HepG2 (cell line): ENCODE data around the gene SLC1A4. TPM values are rescaled to one million over a fixed set of nuclear protein-coding genes. Genes with fewer than 3 reads are reported as not detected.
A peak's percentile ranks its signal among the peaks of the same experiment; 100 is the strongest.
"Not testable (repeated sequence)": the region's sequence is repeated elsewhere in the genome, so short reads cannot be mapped to it uniquely, and the experiment has no call there.

Source experiments
- ATAC-seq: fragments of 200-7000 bp; cut with Tn5 transposase; 3 replicates; pipeline ENCODE4 v1.9.1; 2020; ENCODE audit warnings: mild to moderate bottlenecking, moderate library complexity
- BruUV-seq: library from RNA; stranded (reverse); fragments of 400-500 nt; replicated peaks from 2 replicates; lab custom pipeline; 2021; lab: Mats Ljungman, UMichigan
- CTCF ChIA-PET: fragments of 300-600 bp; formaldehyde crosslinking; extraction: SDS; loops from one replicate; lab custom pipeline; 2021; ENCODE audit warnings: low total read pairs, inconsistent platforms, low intra/inter-chr PET ratio; lab: Yijun Ruan, JAX
- POLR2A ChIA-PET: fragments of 350-600 bp; sonication (Branson Sonifier 250); formaldehyde crosslinking; loops from one replicate; lab custom pipeline; 2020; ENCODE audit warnings: antibody characterized with exemption, inconsistent platforms; lab: Yijun Ruan, JAX
- DNase-seq: peaks from one replicate; pipeline ENCODE4 v3.0.0-alpha.2; 2015; ENCODE audit warnings: low spot score
- FAIRE-seq: peaks from 3 replicates; lab custom pipeline; 2011; peaks lifted over from hg19 to GRCh38; lab: Jason Lieb, UNC
- H2AFZ ChIP-seq: one replicate; pipeline ENCODE4 v1.6.1; 2011; ENCODE audit warnings: low read length, inconsistent platforms
- H3K27ac ChIP-seq: fragments of 300-600 bp; 3 replicates; pipeline ENCODE4 v1.8.0; 2011; ENCODE audit warnings: mixed run types, mild to moderate bottlenecking, mixed read lengths, low read length, inconsistent platforms; ENCODE audit not compliant: insufficient read depth; ENCODE audit errors: extremely low read length
- H3K27me3 ChIP-seq, 2 experiments: fragments of 200-600 bp in 1 of 2; 2 replicates in 1 of 2; 3 replicates in 1 of 2; pipeline versions ENCODE4 v1.6.0 to v1.8.0; 2011; ENCODE audit warnings: low read length in 2 of 2, mild to moderate bottlenecking in 2 of 2, moderate library complexity in 2 of 2, inconsistent platforms in 1 of 2; ENCODE audit not compliant: insufficient read depth in 2 of 2, control insufficient read depth in 1 of 2
- H3K36me3 ChIP-seq, 2 experiments: fragments of 200-600 bp in 1 of 2; replicated peaks in 1 of 2; 2 replicates in 1 of 2; 3 replicates in 1 of 2; pipeline versions ENCODE4 v1.5.1 to v1.8.0; 2011; ENCODE audit warnings: low read length in 2 of 2, inconsistent platforms in 1 of 2; ENCODE audit not compliant: insufficient read depth in 2 of 2, control insufficient read depth in 1 of 2
- H3K4me1 ChIP-seq: 2 replicates; pipeline ENCODE4 v1.5.1; 2012; ENCODE audit warnings: low read length, inconsistent platforms; ENCODE audit not compliant: insufficient read depth
- H3K4me2 ChIP-seq: 2 replicates; pipeline ENCODE4 v1.6.0; 2011; ENCODE audit warnings: low read depth, low read length, inconsistent platforms
- H3K4me3 ChIP-seq, 3 experiments: fragments of 200-600 bp in 1 of 3; sonication (generic), shearing (Covaris generic) in 1 of 3; replicated peaks in 1 of 3; 2 replicates each; pipeline ENCODE4 v1.5.1; 2011 to 2016; ENCODE audit warnings: low read length in 3 of 3, inconsistent platforms in 2 of 3, low read depth in 2 of 3, mild to moderate bottlenecking in 2 of 3, control low read depth in 1 of 3, mixed read lengths in 1 of 3; ENCODE audit not compliant: insufficient read depth in 1 of 3
- H3K79me2 ChIP-seq: one replicate; pipeline ENCODE4 v1.6.1; 2011; ENCODE audit warnings: low read length, inconsistent platforms; ENCODE audit not compliant: insufficient read depth
- H3K9ac ChIP-seq: 2 replicates; pipeline ENCODE4 v1.6.0; 2011; ENCODE audit warnings: mild to moderate bottlenecking, low read depth, low read length, inconsistent platforms; ENCODE audit not compliant: insufficient read depth
- H3K9me3 ChIP-seq: 2 replicates; pipeline ENCODE4 v1.5.1; 2012; ENCODE audit warnings: mild to moderate bottlenecking, low read length
- H4K20me1 ChIP-seq: 2 replicates; pipeline ENCODE4 v1.6.0; 2011; ENCODE audit warnings: inconsistent platforms, mild to moderate bottlenecking, low read length, moderate library complexity; ENCODE audit not compliant: insufficient read depth
- CTCF ChIP-seq: sonication (generic); formaldehyde crosslinking; IDR thresholded peaks from 2 replicates; pipeline ENCODE4 v1.5.0; 2020; ENCODE audit warnings: mild to moderate bottlenecking, missing genetic modification reagents, moderate library complexity
- PLRG1 ChIP-seq: fragments of 450-650 bp; conservative IDR thresholded peaks from 2 replicates; pipeline ENCODE4 v1.6.1; 2016
- SMC3 ChIP-seq: IDR thresholded peaks from 2 replicates; pipeline ENCODE4 v1.6.1; 2011; ENCODE audit warnings: low read length, improper control_type of control experiment
- STAG1 ChIP-seq: sonication (generic); formaldehyde crosslinking; IDR thresholded peaks from 2 replicates; pipeline ENCODE4 v1.4.0; 2020; ENCODE audit warnings: missing genetic modification reagents
- WGBS: methylation state at CpG from one replicate; pipeline ENCODE4 v1.1.6; 2017; ENCODE audit warnings: low lambda C conversion rate; 5-methylcytosine and 5-hydroxymethylcytosine counted together
- in situ Hi-C: cut with HindIII; loops from 2 replicates; pipeline ENCODE4 v1.10.0; 2017; ENCODE audit warnings: low pct_unique_long_range_greater_than_20kb; ENCODE audit not compliant: extremely low pct_ligation_motif_present
- intact Hi-C: fragments of 100-400 bp; cut with micrococcal nuclease; formaldehyde crosslinking; loops from one replicate; pipeline ENCODE4 v1.10.0; 2022; ENCODE audit not compliant: unreplicated experiment
- polyA plus RNA-seq, 8 experiments: library from polyadenylated mRNA; depleted of rRNA in 3 of 8; stranded (reverse) in 7 of 8; unstranded in 1 of 8; fragments of >200 nt; fragmentation: Illumina TruSeq in 4 of 8; extraction: Trizol in 4 of 8; gene quantifications; 2 replicates each; pipeline versions ENCODE4 v1.2.1 to v1.2.3, GENCODE V29; 2011 to 2016; ENCODE audit warnings: low read depth in 4 of 8, missing spikeins in 1 of 8, mixed read lengths in 1 of 8; ENCODE audit not compliant: insufficient read depth in 1 of 8
- total RNA-seq, 5 experiments: library from RNA; depleted of rRNA; stranded (reverse); fragments of >200 nt; fragmentation: Illumina TruSeq; extraction: Trizol; gene quantifications; 2 replicates each; pipeline ENCODE4 v1.2.3, GENCODE V29; 2016; ENCODE audit warnings: low read depth in 1 of 5

Gene SLC1A4
- total and polyA plus RNA-seq, 2 of the 13 experiments (the other 11 are each of a cell fraction or from before 2014, with no cell fraction given), result 21.0 to 39.6 TPM

- POLR2A ChIA-PET, result interaction anchor here (2.2 kb wide), 1 partner anchor 25 kb away, joined by 8 read pairs; no protein-coding TSS in a partner anchor
- H3K79me2 ChIP-seq, H3K27me3 ChIP-seq, H3K36me3 ChIP-seq, H3K4me3 ChIP-seq, ATAC-seq, H4K20me1 ChIP-seq, FAIRE-seq, H3K27ac ChIP-seq, intact Hi-C loops, H3K9me3 ChIP-seq, H2AFZ ChIP-seq, BruUV-seq, in situ Hi-C loops, H3K4me2 ChIP-seq, H3K9ac ChIP-seq, DNase-seq: not testable (repeated sequence)
- peaks cover 22% of the 10 kb centered on the region for H3K4me1 ChIP-seq
- CTCF ChIA-PET, result interaction anchor here (1.4 kb wide), 1 partner anchor 45 kb away, joined by 3 read pairs; no protein-coding TSS in a partner anchor
- WGBS, result 94% methylated on average over 4 of the region's 4 CpGs
Measured at GRCh38 chr2:64963138-64963537, 26.1 kb upstream of the SLC1A4 start.

GRCh38 chr2:64963719-64964118, 25.5 kb upstream of the SLC1A4 start:
- FAIRE-seq (no peak), ATAC-seq (peak; percentile 91), DNase-seq (no peak)
- no peaks in the 10 kb centered on the region for H3K36me3 ChIP-seq
- CTCF ChIA-PET, result interaction anchor here (1.4 kb wide), 1 partner anchor 46 kb away, joined by 3 read pairs; no protein-coding TSS in a partner anchor
- WGBS, result 11% methylated on average over 1 of the region's 1 CpG
- no peak overlapping the region for H3K4me2 ChIP-seq
- H2AFZ ChIP-seq, result no peak overlapping the region
- TF ChIP-seq STAG1, result peak; percentile 52
- TF ChIP-seq SMC3, result peak; percentile 34; the same call in 1 of the 2 replicates
- peak; percentile 43 for TF ChIP-seq CTCF (CRISPR knock-in tag)
- TF ChIP-seq PLRG1, result no peak
- intact Hi-C loops, result no loop called here
- POLR2A ChIA-PET, result interaction anchor here (2.2 kb wide), 1 partner anchor 25 kb away, joined by 8 read pairs; no protein-coding TSS in a partner anchor
- no peak overlapping the region for H3K27ac ChIP-seq
- no peak overlapping the region for H3K9ac ChIP-seq
- H4K20me1 ChIP-seq, result no peaks in the 10 kb centered on the region
- H3K9me3 ChIP-seq, result no peaks in the 10 kb centered on the region
- BruUV-seq, result no TSS peak
- in situ Hi-C loops, result no loop called here
- H3K4me1 ChIP-seq, result peaks cover 17% of the 10 kb centered on the region
- H3K4me3 ChIP-seq, result no peak overlapping the region
- H3K27me3 ChIP-seq, result no peaks in the 10 kb centered on the region
- no peaks in the 10 kb centered on the region for H3K79me2 ChIP-seq
